HG03135 (cell line): ENCODE measurements around the gene STX2.
"Not testable (repeated sequence)": the region's sequence is repeated elsewhere in the genome, so short reads cannot be mapped to it uniquely, and the experiment has no call there.

ENCODE experiments used
- ATAC-seq: cut with Tn5 transposase; IDR thresholded peaks from one replicate; pipeline ENCODE4 v1.9.1; 2021; ENCODE audit warnings: mild to moderate bottlenecking, moderate library complexity; ENCODE audit not compliant: unreplicated experiment

STX2 gene

DNA sequence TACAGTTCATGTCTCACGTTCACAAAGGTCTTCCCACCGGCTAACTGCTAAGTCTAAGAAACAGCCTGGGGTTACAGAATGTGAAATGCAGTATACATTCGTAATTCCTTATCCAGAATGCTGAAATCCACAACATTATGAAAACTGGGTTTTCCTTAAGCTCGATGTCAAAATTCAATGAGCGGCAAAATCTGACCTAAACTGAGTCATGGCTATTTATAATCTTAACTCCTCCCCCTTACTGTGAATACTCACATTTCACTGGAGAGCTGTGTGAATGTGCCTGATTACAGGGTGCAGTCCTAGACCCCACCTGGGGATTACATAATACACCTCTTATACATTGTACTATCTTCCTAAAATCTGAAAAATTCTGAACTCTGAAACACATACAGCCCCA is 35.3 kb downstream of the STX2 start:
- no peak for ATAC-seq

DNA sequence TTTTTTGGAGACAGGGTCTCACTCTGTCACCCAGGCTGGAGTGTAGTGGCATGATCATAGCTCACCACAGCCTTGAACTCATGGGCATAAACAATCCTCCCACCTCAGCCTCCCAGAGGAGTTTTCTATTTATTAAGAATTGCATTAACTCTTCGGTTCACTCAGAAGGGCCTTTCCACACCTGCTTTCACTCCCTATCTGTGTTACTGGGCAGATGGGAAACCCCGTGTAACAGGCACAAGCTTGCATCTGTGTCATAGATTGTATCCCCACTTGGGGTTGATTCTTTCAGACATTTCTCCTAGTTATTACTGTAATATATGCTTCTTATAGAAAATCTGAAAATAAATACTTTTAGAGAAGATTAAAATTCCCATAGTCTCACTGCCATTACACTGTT is 38.7 kb downstream of the STX2 start:
- no peak for ATAC-seq

DNA sequence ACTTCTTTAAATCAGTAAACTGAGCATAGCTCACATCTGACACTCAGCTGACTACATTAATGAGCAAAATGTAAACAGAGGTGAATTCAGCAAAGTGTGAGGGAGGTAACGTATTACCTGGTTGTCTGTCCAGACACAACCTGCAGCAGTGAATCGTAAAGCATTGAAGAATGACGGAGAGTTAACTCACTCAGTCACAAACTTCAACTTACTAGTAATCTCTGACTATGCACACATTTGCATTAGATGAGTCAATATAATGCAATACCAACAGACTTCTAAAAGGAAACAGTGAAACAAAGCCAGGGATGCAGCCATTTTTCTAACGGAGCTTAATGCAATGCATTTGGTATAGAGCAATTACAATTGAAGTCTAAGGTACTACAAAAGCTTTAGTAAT is 40.0 kb downstream of the STX2 start:
- no peak for ATAC-seq

DNA sequence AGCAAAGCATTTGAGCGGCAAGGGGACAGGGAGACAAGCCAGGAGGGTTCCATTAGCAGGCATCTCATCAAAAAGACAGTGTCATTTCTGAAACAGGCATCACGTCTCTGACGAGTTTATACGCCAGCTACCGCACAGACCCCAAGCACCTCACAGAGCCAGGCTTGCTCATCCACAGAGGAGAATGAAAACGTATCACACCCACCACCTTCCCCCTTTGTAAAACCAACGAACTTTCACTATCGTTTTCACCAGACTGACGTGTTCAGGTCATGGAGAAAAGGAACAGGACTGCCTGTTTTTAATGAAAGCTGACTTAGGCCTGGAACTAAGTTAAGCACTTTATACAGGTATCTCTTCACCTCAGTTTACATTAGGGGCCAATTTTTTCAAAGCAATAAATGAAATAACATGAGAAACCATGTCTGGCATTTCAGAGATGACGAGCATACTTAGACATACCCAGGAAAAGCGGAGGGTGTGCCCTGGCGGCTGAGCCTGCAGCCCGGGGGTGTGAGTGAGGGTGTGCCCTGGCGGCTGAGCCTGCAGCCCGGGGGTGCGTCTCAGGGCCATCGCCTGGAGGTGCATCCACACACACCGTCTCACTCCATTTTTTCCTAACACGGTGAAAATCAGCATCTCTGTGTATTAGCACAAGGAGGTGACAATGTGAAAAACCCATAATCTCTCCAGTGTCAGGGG is 41.9 kb downstream of the STX2 start:
- ATAC-seq: no peak

DNA sequence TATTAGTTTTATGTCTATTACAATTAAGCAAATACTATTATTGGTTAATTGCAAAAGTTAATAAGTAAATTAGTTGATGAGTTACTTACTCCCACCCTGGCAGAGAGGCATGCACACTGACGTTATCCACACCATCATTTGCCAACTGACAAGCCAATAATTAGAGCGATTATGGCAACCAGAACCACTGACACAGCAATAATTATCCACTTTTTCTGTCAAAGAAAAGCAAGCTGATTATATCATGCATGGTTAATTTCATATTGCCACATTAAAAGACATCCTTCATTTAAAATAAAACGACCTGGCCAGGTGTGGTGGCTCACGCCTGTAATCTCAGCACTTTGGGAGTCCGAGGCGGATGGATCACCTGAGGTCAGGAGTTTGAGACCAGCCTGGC is 43.1 kb downstream of the STX2 start:
- ATAC-seq: no peak

DNA sequence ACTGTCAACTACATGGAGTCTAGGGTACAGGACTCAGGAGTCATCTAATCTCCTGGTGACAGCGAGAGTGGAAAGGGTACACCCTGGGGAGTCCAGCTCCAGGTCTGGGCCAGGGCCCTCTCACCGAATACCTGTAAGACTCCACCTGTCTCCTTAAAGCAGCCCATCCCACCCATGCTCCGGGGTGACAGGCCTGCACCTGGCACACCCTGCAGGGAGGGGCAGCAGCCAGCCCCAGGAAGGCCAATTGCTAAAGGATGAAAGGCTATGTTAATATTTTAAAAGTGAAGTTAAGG is 45.5 kb downstream of the STX2 start:
- no peak for ATAC-seq

DNA sequence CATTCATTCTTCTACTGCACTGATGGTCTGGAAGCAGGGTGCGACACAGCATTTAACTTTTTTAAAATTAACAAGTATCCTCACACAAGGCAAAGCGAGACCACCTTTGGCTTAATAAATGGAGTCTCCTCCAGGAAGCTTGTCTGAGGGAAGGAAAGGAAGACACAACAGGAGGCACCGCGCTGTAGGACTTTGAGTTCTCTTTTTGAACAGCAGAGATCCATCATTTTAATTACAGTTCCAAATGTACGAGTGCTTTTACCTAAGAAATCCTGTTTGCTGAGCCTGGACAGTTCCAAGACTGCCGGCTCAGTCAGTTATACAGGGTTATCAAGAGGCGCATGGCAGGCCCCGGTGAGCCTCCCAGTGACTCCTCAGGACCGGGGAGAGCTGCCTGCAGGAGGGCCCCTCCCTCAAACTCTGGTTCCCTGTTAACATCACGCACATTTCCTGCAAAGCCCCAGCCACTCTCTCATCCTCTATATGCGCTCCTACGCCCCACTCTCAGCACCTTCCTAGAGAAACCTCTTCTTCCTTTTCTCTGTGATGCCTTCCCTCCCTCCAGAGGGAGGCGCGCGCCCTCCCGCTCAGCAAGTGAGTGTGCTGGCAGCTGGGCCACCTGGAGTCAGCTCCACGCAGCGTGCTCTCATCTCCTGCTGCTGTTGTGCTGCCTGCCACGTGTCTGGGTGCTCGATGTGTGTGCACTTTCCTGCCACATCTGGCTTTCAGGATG is 46.1 kb downstream of the STX2 start:
- no peak for ATAC-seq

DNA sequence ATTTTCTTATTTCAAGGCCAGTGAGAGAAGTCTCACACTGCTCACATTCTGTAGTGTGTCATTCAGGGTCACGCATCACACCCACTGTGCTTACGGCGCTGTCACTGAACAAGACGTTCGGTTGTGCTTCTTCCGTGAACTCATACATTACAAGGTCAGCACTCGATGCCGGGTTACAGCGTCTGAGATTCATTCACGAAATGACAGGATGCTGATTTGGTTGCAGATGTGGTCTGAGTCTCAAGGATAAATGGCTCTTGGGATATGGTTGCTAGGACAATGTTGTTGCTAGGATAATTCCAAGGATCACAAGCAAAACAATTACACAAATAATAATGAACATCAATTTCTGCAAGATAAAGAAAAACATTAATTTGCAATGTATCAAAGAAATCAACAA is 47.4 kb downstream of the STX2 start:
- no peak for ATAC-seq

DNA sequence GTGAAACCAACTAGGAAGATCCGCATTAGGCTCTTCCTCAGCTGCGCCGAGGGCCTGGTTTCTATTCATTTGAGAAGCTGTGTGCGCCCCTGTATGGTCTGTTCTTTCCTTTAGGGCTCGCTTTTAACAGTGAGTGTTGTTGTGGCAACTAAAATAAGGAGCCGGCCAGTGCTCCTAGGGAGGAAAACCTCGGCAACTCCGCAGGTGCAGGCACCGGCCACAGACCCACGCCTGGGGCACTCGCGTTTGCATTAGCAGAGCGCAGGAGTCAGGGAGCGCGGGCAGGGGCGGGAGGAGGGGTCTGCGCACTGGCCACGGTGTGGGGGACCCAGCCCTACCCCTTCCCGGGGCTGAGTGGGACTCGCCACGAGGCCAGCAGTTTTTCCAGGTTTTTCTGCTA is 50.5 kb downstream of the STX2 start:
- ATAC-seq: no peak

DNA sequence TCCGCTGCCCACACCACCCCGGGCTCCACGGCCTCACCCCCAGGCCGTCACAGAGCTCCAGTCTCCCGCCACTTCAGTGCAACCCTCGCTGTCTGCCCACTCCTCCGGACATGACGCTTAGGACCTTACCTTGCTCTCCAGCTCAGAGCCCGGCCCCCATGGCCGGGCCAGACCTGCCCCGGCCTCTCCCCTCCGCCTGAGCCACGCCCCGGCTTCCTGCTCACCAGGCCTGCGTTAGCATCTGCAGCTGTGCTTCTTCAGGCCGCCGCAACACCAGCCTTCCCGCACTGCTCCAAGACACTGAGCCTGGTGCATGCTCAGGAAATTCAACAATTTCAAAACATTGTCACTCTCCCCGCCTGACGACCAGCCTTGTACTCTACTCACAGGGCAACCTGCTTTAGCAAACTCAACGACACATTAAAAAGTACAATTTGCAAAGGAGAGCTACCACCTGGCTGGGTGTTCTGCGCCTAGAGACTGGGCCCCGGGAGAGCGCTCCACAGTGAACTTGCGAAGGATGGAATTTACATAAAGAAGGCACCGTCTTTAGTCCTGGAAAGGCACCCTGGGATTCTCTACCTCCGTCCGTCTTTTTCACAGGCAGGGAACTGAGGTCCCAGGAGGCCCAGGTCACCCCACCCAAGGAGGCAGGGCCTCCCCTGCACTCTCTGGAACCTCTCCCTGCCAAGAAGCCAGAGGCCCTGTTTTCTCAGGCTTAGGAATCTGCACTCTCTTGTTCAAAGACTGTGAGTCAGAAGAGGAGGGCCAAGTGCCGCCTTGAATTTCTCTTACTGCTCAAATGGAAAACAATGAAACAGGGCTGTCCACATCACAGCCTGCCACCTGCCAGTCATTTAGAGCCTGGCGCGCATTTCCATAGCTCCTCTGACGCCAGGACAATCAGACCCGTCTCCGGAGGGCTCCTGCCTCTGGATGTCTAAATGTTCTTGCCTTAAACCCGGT is 51.3 kb downstream of the STX2 start:
- no peak for ATAC-seq

DNA sequence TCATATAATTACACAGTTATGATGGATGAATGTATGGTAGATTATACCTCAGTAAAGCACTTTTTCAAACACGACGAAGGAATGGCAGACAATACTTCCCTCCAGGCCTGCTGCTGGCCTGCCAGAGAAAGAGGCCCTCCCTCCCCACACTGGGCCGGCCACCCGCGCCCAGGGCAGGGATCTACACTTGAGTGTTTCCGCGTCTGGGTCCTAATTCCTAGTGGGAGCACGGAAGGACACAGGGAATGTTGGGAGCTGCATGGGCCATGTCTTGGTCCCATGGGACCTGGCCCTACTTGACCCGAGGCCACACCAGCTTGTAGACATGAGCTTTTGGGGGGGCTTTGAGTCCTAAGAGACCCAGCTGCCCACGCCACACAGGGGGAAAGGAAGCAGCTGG is 52.0 kb downstream of the STX2 start:
- ATAC-seq: no peak

DNA sequence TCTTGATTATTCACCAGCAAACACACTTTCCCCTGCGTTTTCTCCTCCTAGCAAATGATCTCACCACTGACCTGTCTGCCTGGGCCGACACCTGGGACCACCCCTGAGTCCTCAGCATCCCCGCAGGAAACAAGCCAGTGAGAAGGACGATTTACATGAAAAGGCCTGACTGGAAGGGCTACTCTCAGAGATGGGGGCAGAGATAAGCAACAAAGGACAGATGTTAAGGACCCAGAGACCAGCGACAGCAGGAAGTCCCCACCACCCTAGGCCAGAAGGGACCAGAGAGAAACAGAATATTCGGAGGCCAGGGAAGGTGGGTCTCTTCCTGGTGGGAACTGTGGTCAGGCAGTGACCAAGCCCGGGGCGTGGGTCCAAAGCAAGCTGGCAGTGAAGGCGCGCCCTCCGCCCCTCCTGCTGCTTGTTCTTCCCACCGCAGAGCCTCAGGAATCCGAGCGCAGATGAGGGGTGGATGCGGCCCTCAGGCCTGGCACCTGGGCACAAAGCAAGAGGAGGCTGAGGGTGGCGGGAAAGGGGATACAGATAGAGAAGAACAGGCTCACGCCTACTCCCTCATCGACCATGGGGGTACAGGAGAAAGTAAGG is 55.8 kb downstream of the STX2 start:
- no peak for ATAC-seq

DNA sequence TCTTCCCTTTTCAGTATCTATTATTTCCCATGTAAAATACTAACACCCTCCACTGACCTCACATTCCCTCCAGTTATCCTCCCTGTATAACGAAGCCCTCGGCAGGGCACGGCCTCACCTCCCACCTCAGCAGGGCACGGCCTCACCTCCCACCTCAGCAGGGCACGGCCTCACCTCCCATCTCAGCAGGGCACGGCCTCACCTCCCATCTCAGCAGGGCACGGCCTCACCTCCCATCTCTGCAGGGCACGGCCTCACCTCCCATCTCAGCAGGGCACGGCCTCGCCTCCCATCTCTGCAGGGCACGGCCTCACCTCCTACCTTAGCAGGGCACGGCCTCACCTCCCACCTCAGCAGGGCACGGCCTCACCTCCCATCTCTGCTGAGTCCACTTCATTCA is 56.8 kb downstream of the STX2 start:
- not testable (repeated sequence) for ATAC-seq

DNA sequence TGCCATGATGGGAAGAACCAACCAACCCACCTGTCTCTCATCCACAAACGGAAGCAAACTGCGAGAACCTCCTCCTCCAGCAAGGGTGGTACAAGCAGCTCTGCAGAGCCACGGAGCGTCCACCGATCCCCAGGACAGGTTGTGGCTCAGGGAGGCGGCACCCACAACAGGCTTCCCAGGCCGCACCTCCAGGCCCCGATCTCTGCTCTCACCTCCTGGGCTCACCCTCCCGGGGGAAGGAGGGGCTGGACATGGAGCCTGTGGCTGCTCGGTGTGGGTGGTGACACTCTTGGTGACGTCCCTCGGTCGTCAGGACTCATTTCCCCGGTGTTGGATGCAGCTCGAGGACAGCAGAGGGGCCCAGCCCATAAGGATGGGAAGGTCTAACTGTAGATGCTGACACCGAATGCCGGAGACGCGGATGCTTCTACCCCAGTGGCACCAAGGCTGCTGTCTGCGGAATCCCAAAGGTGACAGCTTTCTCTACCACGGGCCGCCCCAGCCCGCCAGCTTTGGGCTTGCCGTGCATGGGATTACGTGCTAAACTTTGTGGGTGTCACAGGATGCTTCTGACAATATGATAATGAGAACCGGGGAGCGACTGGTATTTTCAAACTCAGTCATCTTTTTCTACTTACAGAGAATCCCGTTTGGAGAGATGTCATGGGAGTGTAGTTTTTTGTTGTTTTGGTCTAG is 58.0 kb downstream of the STX2 start:
- no peak for ATAC-seq

DNA sequence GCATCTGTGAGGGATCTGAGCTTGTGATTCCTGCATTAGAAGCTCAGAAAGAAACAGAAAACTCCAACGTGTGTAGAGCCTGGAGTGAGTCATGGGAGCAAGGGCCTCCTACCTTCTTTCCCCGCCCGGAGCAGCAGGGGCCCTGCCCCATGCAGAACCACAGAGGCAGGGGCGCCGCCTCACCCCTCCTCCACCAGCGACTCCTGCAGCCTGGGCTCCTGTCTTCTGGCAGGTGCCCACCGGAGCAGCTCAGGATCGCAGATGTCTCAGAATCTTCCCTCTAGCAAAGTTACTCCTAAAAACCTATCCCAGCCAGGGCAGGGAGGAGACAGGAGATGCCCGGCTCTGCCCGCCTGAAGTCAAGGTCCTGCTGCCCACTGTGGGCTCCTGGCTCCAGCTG is 58.7 kb downstream of the STX2 start:
- no peak for ATAC-seq

DNA sequence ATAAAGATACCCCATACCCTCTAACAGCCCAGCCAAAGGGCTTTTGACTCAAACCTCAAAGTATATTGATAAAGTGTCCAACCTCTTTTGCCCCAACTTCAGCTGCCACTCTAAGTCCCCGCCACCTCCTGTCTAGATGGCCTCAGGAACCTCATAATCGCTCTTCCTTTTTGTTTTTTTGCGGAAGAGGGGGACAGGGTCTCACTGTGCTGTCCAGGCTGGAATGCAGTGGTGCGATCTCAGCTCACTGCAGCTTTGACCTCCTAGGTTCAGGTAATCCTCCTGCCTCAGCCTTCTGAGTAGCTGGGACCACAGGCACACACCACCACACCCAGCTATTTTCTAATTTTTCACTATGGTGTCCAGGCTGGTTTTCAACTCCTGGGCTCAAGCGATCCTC is 60.3 kb downstream of the STX2 start:
- ATAC-seq: no peak

DNA sequence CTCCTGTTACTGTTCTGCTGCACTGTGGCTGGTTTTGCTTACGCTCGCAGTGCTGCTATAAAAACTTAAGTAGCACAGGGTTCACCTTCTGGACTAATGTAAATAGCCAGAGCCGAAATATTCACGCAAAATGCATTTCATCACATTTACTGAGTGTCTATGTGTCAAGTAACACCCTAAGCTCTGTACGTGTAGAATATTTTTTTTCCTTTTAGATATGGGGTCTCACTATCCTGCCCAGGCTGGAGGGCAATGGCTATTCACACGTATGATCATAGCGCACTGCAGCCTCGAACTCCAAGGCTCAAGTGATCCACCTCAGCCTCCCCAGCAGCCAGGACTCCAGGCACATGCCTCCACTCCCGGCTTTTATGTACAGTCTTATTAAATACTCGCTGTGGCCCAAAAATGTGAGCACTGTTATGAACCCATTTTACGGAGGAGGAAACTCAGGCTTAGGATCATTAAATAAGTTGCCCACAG is 62.2 kb downstream of the STX2 start:
- no peak for ATAC-seq

DNA sequence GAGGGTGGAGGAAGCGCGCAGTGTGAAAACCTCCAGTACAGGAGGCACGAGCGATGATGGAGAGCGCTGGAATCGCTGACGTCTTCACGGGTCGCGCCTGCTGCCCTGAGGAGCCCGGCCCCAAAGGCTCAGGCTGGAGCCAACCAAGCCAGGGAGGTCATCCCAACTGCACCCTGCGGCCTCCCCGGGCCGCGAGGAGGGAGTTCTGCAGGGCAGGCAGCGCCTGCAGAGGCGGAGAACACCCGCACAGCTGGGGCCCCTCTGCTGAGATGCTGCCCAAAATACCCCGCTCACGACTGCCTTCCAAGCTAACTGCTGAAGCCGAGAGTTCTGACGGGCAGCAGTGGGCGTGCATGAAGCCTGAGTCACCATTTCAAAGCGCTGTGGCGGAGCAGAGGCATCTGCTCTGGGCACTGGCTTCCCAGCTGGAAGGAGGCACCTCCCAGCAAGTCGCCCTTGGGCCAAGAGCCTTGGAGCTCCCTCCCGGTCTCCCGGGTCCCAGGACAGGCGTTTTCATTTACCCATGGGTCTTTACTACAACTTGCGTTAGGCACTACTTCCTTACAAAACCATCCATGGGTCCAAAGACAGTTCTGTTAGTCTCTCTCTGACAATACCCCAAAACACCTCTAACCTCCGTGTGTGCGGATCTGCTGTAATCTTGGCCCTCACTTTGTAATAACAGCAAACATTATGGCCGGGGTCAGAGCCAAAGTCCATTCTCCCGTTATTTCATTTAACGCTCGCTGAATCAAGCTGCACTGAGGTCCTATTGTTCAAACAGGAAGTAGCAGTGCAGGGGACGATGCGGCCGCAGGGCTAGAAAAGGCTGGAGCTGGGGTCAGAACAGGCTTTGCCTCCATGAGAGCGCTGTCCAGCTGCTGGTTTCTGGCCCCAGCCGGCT is 62.8 kb downstream of the STX2 start:
- peak; percentile 56 for ATAC-seq

DNA sequence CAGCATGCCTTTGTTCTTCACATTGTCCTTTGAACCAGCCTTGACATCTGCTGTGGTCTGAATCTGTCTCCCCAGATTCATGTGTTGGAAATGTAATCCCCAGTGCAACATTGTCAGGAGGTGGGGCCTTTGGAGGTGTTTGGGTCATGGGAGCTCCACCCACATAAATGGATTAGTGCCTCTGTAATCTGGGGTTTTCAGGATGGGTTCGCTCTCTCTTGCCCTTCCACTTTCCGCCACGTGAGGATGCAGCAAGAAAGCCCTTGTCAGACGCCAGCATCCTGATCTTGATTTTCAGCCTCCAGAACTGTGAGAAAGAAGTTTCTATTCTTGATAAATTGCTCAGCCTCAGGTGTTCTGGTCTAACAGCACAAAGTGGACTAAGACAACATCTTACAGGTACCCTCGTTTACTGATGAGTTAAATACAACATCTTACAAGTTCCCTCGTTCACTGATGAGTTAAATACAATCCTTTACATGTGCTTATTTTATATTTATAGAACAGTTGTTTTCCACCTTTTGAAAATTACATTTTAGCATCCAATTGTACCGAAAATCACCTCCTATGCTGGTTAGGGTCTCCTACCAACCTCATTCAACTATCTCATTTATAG is 68.5 kb downstream of the STX2 start:
- no peak for ATAC-seq
